Sciatic nerve (tissue), 2 donors: Measurements from ENCODE around the gene TTLL11. TPM values are rescaled to one million over a fixed set of nuclear protein-coding genes. Genes with fewer than 3 reads are reported as not detected.
A peak's percentile ranks its signal among the peaks of the same experiment; 100 is the strongest.

ENCODE experiments used
- ATAC-seq: fragments of 200-7000 bp; cut with Tn5 transposase; one replicate; pipeline ENCODE4 v1.9.1; 2020; ENCODE audit warnings: mild to moderate bottlenecking, moderate library complexity
- DNase-seq: peaks from one replicate; pipeline ENCODE4 v3.0.0-alpha.2; 2020; ENCODE audit warnings: low spot score
- intact Hi-C: fragments of 100-400 bp; cut with DNase I; formaldehyde crosslinking; loops from one replicate; pipeline ENCODE4 v1.14.2; 2022
- total RNA-seq: library from RNA; stranded (reverse); fragmentation: NEBNext Ultra II Directional; extraction: Animal tissue kit (Norgen Biotek cat#: 25700); gene quantifications from one replicate; pipeline ENCODE4 v1.2.1, GENCODE V29; 2021
- donor health status: DM: no; HTN: no; CAD: no.
- donor health status: DM: no; HTN: no; CAD: no.

The TTLL11 gene
- total RNA-seq, 1 donor from 2014 or later = 14.2 TPM

GRCh38 chr9:121942866-121943382, 150.2 kb downstream of the TTLL11 start:
- intact Hi-C loops = no loop called here
- ATAC-seq = no peak
- no peak for DNase-seq

GRCh38 chr9:121942313-121942712, 150.8 kb downstream of the TTLL11 start:
- ATAC-seq (no peak), DNase-seq (no peak)
- intact Hi-C loops = no loop called here

GRCh38 chr9:121939643-121940042, 153.5 kb downstream of the TTLL11 start:
- intact Hi-C loops = no loop called here

GRCh38 chr9:121938621-121939020, 154.5 kb downstream of the TTLL11 start:
- ATAC-seq = no peak
- intact Hi-C loops = no loop called here
- DNase-seq = no peak

More at GRCh38 chr9:121939643-121940042, 153.5 kb downstream of the TTLL11 start:
- ATAC-seq = no peak
- no peak for DNase-seq

- ATAC-seq (no peak), DNase-seq (no peak)
- intact Hi-C loops = no loop called here
Measured at GRCh38 chr9:121937240-121937639, 155.9 kb downstream of the TTLL11 start.

- intact Hi-C loops = loop anchor here (2.0 kb wide), 1 partner anchor 31 kb away; no protein-coding TSS in a partner anchor
- ATAC-seq (no peak), DNase-seq (no peak)
Measured at GRCh38 chr9:121935739-121936138, 157.4 kb downstream of the TTLL11 start.

GRCh38 chr9:121930956-121931355, 162.2 kb downstream of the TTLL11 start:
- intact Hi-C loops = no loop called here
- DNase-seq (no peak), ATAC-seq (no peak)

GRCh38 chr9:121929893-121930875, 162.9 kb downstream of the TTLL11 start:
- DNase-seq (no peak), ATAC-seq (no peak)
- intact Hi-C loops = no loop called here

GRCh38 chr9:121927636-121928035, 165.5 kb downstream of the TTLL11 start:
- intact Hi-C loops = no loop called here
- no peak for ATAC-seq
- DNase-seq = no peak

GRCh38 chr9:121927081-121927480, 166.0 kb downstream of the TTLL11 start:
- intact Hi-C loops = no loop called here
- ATAC-seq (no peak), DNase-seq (no peak)

- ATAC-seq (peak; percentile 34), DNase-seq (no peak)
Measured at GRCh38 chr9:121926351-121926801, 166.7 kb downstream of the TTLL11 start.

GRCh38 chr9:121925935-121926334, 167.2 kb downstream of the TTLL11 start:
- intact Hi-C loops = no loop called here
- DNase-seq (no peak), ATAC-seq (no peak)

More at GRCh38 chr9:121926351-121926801, 166.7 kb downstream of the TTLL11 start:
- intact Hi-C loops = no loop called here

- intact Hi-C loops = no loop called here
- DNase-seq (no peak), ATAC-seq (no peak)
Measured at GRCh38 chr9:121924700-121925099, 168.4 kb downstream of the TTLL11 start.

- ATAC-seq (no peak), DNase-seq (no peak)
- intact Hi-C loops = no loop called here
Measured at GRCh38 chr9:121921444-121921843, 171.7 kb downstream of the TTLL11 start.

- no peak for DNase-seq
- ATAC-seq = no peak
- intact Hi-C loops = no loop called here
Measured at GRCh38 chr9:121917375-121918335, 175.5 kb downstream of the TTLL11 start.

- intact Hi-C loops = no loop called here
- DNase-seq (no peak), ATAC-seq (no peak)
Measured at GRCh38 chr9:121915304-121915625, 177.8 kb downstream of the TTLL11 start.

- intact Hi-C loops = no loop called here
- DNase-seq (no peak), ATAC-seq (no peak)
Measured at GRCh38 chr9:121914604-121915303, 178.4 kb downstream of the TTLL11 start.

- DNase-seq = no peak
- intact Hi-C loops = no loop called here
Measured at GRCh38 chr9:121914017-121914595, 179.0 kb downstream of the TTLL11 start.

More at GRCh38 chr9:121914017-121914595, 179.0 kb downstream of the TTLL11 start:
- no peak for ATAC-seq
